Measurements from ENCODE around the gene RASEF.

The RASEF gene

DNA sequence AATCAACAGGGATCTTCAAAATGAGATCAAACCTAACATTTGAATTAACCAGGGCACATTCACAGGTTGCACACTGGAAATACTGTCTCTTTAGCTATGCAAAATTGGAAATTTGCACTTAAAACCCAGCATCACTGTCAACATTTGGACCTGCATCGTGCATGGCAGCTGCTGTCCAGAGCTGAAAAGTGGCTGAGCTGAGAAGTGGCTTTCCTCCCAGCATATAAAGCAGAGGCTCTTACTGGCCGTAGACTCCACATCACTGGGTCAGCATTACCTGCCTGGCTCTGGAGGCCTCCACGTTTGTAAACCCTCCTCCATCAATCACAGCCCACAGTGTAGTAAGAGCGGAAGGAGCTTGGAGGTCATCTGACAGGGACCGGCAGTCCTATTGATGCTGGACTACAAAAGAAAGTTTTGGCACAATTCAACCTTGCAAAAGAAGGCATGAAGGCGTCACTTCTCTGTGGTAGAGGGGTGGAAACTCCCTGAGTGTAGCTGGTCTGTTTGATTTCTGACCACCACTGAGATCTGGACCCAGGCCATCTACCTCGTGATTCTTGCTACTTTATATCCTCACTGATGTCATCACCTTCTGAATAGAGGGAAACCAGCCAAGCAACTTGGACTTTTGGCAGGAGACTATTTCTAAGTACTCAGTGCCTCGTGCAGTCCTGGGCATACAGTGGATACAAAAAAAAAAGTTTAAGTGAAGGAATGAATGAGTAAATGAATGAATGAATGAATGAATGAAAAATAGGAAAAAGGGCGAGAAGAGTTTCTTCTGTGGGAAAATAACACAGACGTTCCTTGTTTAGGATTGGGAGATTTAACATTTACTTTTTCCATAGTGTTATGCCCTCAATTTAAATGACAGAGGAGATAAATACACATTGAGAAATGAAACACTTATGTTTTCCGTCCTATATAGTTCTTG lies 14.8 kb downstream of the RASEF start:
- no peak for DNase-seq

DNA sequence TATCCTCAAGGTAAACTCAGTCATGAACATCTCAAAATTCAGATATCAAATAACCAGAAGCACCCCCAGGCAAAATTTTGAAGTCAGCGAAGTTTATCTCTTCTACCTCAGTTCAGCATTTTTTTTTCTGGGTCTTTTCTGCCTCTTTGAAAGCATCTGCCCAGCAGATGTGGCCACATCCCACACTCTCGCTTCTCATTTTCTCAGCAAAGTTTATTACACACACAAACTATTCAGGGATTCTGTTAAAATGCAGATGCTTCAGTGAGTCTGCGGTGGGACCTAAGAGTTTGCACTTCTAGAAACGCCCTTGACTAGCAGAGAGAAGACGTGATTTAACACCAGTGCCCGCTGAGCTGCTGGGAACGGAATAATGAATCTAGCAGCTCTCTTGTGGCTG lies 19.3 kb downstream of the RASEF start:
- DNase-seq, result no peak

DNA sequence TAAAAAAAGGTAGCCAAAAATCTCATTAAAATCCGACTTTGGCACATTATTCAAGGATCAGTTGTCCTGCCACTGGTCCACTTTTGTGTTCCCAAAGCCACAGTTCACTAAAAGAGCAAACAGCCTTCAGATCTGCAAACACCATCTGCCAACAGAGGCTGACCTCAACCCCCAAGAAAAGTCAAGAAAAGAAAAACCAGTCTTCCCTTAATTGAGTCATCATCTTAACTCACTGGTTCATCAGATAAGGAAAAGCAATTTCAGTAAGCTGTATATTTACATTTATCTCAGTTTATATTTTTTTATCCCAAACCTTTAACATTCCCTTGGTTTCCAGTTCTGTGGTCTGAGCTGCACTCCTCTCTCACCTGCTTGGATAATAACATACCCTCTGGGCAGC lies 21.2 kb downstream of the RASEF start:
- DNase-seq, result no peak

DNA sequence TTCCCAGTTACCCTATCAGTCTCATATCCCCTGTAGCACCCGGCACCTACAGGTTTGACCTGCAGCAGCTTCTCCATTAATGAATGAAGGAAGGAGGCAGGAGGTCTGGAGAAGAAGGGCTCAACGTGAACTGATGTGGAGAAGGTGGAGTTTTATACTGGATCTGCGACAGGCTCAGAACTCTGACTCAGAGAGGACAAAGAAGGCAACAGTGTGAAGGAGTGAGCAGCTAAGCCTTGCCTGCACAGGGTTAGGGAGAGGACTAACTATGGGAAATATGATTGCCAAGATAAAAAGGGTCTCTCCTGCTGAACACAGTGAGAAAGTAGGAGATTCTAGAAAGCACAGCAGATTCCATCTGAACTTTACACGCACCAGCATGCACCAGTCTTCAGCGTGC lies 23.6 kb downstream of the RASEF start:
- no peak for DNase-seq

DNA sequence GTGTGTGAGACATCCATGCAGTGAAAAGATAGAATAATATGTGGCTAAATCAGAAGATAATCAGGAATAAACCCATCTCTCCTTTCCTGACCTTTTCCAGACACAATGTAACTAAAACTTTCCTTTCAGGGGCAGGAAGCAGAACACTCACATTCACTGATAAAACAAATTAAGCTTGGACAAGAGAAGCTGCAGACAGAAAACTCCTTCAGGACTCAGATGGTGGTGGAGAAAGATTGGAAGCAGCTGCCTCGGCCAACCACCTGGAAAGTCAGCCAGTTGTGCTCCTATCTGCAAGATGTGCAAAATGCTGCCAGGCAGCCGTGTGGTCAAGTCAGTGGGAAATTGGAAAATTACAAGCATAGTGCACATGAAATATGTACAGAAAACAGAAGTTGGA lies 26.9 kb downstream of the RASEF start:
- DNase-seq, result no peak

DNA sequence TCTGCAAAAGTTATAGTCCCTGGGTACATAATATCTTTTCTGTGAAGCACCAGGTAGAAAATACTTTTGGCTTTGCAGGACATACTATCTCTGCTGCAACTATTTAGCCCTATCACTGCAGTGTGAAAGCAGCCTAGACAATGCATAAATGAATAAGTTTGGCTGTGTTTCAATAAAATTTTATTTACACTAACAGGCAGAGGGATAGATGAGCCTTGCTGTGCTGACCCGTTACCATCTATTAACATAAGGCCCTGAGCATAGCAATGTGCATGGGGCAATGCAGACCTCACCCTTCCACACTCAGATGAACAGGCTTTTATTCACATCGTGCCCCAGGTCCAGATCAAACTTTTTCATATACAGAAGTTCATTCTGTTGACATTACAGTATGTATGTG lies 27.8 kb downstream of the RASEF start:
- DNase-seq, result no peak

DNA sequence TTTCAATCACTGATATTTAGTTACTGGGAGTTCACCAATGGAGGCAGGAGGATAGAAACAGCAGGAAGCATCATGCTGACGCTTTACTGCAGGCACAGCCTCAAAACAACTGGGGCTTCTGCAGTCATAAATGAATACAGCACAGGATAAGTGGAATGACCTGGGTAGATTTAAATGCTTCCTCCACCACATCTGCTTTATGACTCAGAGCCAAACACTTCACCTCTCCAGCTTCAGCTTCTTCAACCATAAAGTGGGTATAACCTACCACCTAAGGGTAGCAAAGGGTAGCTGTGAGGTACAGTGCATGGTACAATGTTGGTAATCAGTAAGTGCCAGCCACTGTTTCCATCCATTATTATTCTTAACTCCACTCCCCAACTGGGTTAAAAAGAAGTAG lies 28.4 kb downstream of the RASEF start:
- no peak for DNase-seq

DNA sequence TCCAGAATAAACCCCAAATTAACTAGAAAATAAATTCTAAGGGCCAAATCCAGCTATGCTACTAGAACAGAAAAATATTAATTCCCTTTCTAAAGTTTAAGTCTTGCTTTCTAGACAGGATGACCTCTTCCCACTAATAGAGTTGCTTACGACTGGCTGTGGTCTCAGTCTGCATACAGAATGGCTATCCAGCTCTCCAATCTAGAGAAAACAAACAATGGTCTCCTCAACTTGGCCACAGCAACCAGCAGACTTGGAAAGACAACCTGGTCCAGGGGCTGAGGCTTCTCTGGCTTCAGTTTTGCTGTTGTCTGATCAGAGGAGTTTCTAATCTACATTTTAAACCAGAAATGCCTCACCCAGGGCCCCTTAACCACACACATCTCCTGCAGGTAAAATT lies 28.9 kb downstream of the RASEF start:
- no peak for DNase-seq

DNA sequence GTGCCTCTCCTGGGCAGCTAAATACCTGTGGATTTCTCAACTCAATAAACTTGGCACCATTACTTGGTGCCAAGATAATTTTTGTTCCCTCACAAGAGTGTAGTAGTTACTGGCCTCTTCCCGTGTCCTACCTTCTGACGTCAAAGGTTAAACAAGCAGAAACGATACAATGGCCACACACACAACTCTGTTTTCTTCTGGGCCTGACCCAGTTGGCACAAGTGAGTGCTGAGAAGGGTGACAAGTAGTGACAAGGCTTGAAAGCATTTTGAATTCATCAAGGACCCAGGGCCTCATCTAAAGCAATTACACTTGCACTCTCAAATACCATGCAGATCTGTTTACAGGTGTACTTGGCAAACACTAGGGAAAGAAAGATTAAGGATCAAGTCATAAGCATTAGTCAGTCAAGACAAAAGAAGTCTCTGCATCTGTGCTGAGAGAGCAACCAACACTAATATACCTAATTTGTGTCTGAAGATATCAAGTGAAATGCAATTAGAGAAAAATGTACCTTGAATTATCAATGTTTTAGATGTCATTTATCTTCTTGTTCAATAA lies 30.8 kb downstream of the RASEF start:
- DNase-seq, result no peak

DNA sequence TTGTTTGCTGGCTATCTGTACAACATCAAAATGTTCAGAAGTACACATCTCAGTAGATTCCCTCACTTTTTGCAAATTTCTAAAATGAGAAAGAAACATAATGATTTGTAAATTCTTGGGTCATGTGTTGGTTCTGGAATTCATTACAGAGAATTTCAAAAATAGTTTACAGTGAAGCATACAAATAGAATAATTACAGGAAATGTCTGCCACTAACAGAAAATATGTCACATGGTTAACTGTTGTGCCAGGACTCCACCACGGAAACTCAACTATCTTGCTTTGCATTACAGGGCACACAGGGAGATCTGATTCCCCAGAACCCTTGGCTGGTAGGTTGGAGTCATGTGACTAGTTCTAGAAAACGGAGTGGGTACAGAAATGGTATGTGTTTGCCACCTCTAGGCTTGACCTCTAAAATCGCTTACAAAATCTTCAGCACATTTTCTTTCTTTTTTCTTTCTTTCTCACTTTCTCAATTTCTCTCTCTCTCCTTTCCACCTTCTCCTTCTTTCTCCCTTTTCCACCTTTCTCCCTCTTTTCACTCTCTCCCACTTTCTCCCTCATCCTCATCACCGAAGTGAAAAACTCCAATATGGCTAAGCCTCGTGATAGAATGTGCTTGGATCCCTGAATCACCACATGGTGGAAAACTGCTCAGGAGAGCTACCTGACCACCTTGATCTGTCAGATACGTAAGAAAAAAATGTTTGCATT lies 32.4 kb downstream of the RASEF start:
- DNase-seq, result no peak

DNA sequence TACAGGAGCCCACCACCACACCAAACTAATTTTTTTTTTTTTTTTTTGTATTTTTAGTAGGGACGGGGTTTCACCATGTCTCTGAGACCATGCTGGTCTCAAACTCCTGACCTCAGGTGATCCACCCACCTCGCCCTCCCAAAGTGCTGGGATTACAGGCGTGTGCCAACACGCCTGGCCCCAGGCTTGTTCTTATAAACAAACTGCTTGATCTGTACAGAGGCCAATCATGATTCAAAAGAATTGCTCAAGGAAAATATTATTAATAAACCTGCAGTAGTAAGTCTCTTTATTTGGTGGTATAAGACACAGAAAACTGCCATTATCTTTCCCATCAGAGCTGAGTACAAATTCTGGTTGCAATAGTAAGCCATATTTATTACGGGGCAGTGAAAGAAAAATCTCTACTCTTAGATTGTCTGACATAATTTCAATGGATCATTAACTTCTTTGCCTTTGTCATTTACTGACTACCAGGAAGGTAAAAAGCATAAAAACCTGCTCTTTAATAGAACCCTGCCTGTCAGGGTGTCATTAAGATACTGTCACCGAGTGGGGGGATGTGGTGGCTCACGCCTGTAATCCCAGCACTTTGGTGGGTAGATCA lies 33.3 kb downstream of the RASEF start:
- DNase-seq, result no peak

DNA sequence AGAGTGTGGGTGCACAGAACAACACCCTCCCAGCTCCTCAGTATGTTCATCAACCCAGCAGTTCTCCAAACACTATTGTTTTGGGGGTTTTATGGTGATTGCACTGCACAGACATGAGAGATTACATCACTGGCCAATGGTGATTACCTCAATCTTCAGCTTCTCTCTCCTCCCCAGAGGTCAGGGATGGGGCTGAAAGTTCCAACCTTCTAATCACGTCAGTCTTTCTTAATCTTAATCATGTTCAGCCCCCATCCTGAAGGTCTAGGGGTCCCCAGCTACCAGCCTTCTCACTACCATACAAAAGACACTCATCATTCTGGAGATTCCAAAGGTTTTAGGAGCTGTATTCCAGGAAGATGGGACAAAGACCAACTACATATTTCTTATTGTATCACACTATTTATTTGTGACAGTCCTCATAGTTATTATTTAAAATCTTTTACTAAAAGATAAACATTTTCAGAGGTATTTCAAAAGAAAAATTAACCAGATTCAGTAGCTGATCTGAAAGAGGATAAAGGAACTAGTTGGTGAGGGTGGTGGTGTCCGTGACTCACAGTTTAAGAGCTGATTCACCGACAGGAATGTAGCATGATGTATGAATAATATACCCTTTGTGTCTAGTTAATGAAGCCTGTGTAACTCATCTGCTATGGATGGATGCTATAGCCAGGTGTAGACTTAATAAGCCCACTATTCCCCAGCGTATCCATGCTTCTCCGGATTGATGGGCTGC lies 35.6 kb downstream of the RASEF start:
- no peak for DNase-seq

DNA sequence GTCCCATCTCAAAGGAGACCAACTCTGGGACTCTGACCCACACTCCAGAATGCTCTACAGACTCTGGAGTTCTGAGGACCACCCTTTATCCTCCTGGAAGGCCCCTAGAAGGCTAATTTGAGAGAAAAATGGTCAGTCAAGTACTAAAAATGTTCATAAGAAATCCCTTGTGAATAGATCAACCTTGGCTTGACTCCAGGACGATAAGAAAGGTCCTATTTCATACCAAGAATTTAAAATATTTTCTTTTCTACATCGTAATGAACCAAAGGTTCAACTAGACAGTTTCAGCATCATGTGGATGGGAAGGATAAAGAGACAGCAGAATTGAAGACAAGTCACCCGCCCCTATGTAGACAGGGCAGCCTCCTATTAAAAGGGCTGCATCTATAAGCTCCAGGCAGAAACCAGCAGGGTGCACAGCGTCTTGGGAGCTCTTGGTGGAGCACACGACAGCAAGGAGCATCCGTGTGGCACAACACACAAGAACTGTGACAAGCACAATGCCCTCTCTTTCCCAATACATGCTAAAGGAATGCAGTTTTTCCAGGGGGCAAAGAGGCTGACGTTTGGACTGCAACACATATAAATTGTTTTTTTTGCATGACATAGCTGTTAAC lies 38.3 kb downstream of the RASEF start:
- no peak for DNase-seq

DNA sequence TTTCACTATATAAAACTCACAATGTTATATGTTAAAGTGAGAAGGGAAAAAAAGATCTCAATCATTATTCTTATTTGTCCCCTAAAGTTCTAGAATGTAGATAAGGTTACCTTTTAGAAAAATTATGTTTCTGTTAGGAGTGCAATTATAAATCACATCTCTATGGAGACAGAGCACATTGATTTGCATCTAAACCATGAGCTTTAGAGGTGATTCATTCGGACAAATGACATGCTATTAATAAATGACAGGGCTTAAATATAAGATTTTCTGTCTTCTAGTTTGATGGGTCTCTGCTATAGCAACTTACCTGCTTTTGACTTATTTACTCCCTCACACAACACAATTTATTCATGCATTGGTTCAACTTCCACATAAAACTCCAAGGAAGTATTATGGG lies 39.8 kb downstream of the RASEF start:
- DNase-seq, result no peak

DNA sequence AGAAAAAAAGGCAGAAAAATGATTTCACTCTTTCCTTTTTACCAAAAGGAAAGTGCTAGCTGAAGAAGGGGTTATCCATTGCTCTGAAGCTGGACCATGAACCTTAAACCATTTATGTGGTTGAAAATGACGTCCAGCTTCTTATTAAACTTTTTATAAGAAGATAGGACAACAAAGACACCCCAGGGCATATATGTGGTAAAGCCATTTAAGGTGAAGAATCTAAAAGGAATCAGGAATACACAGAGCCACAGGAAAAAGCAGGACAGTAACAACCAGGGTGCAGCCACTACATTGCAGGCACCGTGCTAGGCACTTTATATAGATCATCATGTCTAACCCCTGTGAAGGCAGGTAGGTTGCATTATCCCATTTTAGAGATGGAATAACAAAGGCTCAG lies 42.1 kb downstream of the RASEF start:
- no peak for DNase-seq

DNA sequence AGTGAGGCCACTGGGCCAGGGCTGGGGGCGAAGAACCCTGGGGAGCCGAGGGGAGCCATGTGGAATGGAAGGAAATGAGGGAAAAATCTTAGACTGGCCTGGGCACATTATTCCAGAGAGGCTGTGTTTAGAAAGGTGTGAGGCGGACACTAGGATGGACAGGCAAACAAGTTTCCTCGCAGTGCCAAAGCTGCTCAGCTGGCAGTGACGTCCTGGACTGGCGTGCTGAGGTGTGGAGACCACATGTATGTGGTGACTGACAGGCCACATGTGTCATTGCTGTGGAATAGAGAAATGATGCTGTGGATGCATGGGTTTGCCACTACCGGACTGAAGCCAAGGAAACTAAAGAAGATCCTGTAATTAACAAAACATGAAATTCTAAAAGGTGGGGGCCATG lies 42.6 kb downstream of the RASEF start:
- no peak for DNase-seq

DNA sequence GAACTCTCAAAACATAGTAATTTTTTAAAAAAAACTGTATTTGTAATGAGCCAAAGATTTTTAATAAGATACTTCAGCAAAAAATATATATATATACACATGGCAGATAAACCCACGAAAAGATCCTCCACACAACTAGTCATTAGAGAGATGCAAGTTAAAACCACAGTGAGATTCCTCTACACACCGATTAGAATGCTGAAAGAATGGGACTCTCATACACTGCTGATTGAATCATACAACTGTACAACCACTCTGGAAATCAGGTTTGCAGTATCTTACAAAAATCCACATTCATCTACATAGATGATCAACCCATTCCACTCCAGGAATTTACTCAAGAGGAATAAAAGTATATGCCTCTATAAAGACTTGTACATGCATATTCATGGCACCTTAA lies 43.7 kb downstream of the RASEF start:
- DNase-seq, result no peak

DNA sequence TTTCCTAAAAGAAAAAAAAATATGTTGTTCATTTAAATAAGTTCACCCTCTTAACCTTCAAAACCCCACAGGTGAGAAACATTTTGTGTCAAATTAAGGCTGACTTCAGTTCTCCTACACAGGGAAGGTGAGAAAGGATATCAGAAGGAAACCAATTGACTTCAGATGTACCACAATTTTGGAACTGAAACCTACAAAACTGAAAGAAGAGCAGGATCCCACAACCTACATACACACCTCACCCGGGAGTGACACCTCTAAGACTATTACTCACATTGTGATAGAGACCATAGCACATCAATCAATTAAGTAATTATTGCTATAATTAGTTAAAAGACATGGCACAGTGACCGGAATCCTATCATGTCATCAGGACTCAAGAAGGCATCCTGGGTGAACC lies 47.0 kb downstream of the RASEF start:
- no peak for DNase-seq

DNA sequence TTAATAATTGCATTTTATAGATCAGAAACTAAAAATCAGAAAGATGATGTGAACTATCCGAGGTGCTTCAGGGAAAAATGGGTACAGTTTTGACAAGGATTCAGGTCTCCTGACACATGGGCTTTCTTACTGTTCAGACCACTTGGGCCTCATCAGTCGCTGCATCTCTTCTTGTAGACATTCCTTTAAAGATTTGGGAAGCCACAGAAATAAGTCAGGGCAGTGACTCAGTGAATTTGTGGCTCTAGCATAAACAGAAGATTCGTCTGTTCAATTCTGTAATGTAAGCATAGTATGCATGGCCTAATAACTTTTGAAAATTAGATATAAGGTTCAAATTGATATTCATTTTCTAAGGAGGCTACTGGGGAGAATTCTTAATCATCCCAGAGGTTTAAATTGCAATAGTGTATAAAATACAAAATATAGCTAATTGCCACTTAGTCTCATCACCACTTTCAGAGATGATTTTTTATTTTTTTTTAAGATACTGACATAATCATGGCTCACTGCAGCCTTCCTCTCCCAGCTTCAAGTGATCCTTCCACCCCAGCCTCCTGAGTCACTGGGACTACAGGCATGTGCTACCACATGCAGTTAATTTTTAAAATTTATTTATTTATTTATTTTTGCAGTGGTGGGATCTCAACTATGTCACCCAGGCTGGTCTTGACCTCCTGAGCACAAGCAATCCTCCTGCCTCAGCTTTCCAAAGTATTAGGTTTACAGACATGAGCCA lies 48.9 kb downstream of the RASEF start:
- no peak for DNase-seq

DNA sequence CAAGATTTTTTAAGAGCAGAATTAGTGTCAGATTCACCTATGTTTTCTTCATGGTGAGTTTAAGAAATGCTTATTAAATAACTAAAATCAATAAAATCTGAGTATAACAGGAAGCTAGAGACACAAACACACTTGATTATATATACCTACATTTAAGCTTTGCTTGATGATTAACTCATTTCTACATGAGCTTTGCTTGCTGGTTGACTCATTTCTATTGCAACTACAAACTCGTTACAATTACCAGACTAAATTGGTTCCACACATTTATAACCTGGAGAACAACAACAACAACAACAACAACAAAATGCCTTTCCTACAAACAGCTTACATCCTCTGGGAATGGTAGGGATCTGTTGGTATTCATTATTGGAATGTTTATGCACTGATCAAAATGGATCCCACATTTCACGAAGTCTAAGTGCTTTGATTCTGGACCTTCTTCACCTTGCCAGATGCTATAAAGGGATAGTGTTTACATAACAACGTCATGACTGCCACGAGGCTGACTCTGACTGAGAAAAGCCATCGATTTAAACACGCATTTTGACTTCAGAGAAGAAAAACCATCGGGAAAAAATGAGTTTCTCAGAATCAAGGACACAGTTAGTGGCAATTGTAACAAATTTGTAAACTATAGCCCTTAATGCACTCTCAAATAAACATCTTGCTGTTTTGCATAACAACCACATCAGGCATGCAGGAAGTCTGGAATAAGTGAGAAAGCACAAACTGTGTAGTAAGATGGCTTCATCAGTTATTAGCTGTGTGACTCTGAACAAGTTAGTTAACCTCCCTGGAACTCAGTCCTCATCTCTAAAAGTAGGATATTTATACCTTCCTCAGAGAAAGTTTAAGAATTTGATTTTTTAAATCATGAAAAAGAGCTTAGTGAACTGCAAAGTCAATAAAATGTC lies 49.8 kb downstream of the RASEF start:
- no peak for DNase-seq

All from CD4-positive, alpha-beta T cell treated with Interleukin-4 for 4 hours (primary cell).